BE2C (cell line): ENCODE results near the gene PDE9A.

Experiments used
- DNase-seq: peaks from one replicate; pipeline ENCODE4 v3.0.0-alpha.2; 2020
- H3K27me3 ChIP-seq: fragments of 250-450 bp; sonication (Bioruptor Pico); 2 replicates; pipeline ENCODE4 v1.5.1; 2020; ENCODE audit warnings: mild to moderate bottlenecking
- H3K36me3 ChIP-seq: fragments of 250-450 bp; sonication (Bioruptor Pico); 2 replicates; pipeline ENCODE4 v1.5.1; 2020; ENCODE audit warnings: mild to moderate bottlenecking
- H3K4me1 ChIP-seq: fragments of 250-450 bp; sonication (Bioruptor Pico); 2 replicates; pipeline ENCODE4 v1.5.1; 2020
- H3K4me3 ChIP-seq: 2 replicates; pipeline ENCODE4 v1.5.1; 2011; ENCODE audit warnings: low read depth, low read length
- H3K9me3 ChIP-seq: fragments of 250-450 bp; sonication (Bioruptor Pico); 2 replicates; pipeline ENCODE4 v1.5.1; 2020
- TF ChIP-seq, protein P1 (sequence below): IDR thresholded peaks from 2 replicates; pipeline ENCODE4 v1.5.1; 2012; ENCODE audit warnings: mild to moderate bottlenecking, low read depth, low read length

PDE9A gene

DNA sequence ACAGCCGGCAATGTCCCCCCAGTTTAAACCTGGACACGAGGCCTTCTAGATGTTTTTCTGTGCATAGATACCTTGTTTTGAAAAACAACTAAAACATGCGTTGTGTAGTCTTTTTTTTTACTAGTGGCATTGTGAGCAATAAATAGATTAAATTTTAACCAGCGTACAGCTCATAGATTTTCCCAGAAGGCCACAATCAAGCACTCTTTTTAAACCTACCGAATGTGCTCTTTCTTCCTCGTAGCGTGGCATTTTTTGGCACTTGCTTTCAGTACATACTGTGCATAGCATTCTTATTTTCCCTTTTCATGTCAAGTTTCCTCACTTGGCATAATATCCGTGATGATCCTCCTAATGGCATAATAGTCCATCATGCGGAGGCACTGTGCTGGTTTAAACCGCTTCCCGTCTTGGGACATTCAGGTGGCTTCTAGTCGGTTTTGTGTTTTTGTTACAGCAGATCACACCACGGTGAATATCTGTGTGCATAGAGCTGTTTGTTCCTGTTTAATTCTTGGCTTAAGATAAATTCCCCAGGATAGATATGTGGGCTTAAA lies 95.3 kb downstream of the PDE9A start:
- Histone ChIP-seq H3K4me1 (peaks cover 2% of the 10 kb centered on the region; the same call in 1 of the 2 replicates), H3K36me3 (no peaks in the 10 kb centered on the region), H3K27me3 (no peaks in the 10 kb centered on the region), H3K9me3 (no peaks in the 10 kb centered on the region), H3K4me3 (no peak overlapping the region)
- TF ChIP-seq, protein P1, sequence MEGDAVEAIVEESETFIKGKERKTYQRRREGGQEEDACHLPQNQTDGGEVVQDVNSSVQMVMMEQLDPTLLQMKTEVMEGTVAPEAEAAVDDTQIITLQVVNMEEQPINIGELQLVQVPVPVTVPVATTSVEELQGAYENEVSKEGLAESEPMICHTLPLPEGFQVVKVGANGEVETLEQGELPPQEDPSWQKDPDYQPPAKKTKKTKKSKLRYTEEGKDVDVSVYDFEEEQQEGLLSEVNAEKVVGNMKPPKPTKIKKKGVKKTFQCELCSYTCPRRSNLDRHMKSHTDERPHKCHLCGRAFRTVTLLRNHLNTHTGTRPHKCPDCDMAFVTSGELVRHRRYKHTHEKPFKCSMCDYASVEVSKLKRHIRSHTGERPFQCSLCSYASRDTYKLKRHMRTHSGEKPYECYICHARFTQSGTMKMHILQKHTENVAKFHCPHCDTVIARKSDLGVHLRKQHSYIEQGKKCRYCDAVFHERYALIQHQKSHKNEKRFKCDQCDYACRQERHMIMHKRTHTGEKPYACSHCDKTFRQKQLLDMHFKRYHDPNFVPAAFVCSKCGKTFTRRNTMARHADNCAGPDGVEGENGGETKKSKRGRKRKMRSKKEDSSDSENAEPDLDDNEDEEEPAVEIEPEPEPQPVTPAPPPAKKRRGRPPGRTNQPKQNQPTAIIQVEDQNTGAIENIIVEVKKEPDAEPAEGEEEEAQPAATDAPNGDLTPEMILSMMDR: no peak
- DNase-seq: no peak

DNA sequence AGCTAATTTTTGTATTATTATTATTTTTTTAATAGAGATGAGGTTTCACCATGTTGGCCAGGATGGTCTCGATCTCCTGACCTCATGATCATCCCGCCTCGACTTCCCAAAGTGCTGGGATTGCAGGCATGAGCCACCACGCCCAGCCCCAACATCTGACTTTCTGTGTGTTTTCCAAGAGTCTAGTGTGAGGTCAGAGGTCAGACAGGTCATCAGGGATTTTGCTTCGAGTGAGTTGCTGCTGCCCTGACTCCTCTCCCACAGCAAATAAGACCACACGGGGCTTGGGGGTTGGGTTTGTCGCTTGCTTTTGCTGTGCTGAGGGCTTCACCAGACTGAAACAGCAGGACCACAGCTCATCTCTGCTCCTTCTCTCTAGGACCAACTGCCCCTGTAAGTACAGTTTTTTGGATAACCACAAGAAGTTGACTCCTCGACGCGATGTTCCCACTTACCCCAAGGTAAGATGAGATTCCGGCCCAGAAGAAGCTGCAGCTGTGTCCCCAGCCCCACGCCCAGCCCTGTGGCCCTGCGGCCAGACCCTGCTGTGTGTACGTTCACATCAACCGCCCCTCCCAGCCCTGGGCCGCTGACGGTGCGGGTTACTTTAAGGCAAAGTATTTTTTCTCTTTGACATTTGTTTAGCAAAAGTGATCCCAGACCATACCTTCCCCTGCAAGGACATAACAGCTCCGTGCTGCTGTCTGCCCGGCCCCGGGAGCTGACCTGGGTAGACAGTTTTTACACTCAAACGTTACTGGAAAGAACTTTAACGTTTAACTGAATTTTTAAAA lies 97.5 kb downstream of the PDE9A start:
- DNase-seq: no peak
- Histone ChIP-seq H3K4me3 (no peak overlapping the region), H3K9me3 (no peaks in the 10 kb centered on the region), H3K27me3 (no peaks in the 10 kb centered on the region), H3K4me1 (peaks cover 2% of the 10 kb centered on the region; the same call in 1 of the 2 replicates), H3K36me3 (no peaks in the 10 kb centered on the region)
- TF ChIP-seq, protein P1: no peak

DNA sequence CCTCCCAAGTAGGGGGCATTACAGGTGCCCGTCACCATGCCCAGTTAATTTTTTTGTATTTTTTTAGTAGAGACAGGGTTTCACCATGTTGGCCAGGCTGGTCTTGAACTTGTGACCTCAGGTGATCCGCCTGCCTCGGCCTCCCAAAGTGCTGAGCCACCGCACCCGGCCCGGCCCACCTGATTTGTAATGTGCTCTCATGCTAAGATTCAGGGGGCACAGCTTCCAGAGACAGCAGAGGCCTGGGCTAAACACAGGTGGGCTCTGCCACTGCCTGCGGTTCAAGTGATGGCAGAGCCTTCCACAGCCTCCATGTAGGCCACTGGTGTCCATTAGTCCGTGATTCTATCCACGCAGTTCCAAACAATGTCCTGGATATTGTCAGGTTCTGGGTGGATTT lies 98.4 kb downstream of the PDE9A start:
- TF ChIP-seq, protein P1: no peak
- DNase-seq: no peak
- Histone ChIP-seq H3K4me1 (peaks cover 2% of the 10 kb centered on the region; the same call in 1 of the 2 replicates), H3K9me3 (no peaks in the 10 kb centered on the region), H3K36me3 (no peaks in the 10 kb centered on the region), H3K4me3 (no peak overlapping the region), H3K27me3 (no peaks in the 10 kb centered on the region)

DNA sequence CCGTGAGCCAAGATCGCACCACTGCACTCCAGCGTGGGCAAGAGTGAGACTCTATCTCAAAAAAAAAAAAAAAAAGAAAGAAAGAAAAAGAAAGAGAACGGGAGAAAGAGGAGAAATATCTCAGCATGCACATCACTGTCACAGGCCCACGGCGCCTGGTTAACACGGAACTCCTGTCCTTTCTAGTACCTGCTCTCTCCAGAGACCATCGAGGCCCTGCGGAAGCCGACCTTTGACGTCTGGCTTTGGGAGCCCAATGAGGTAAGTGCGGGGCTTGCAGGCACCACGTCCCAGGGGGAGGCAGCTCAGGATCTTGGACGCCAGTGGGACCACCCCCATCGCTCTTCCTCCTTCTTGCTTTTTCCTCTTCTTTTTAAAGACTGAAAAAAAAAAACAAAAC lies 100.4 kb downstream of the PDE9A start:
- Histone ChIP-seq H3K4me3 (no peak overlapping the region), H3K36me3 (no peaks in the 10 kb centered on the region), H3K27me3 (no peaks in the 10 kb centered on the region), H3K4me1 (peaks cover 2% of the 10 kb centered on the region; the same call in 1 of the 2 replicates), H3K9me3 (no peaks in the 10 kb centered on the region)
- DNase-seq: no peak
- TF ChIP-seq, protein P1: no peak

DNA sequence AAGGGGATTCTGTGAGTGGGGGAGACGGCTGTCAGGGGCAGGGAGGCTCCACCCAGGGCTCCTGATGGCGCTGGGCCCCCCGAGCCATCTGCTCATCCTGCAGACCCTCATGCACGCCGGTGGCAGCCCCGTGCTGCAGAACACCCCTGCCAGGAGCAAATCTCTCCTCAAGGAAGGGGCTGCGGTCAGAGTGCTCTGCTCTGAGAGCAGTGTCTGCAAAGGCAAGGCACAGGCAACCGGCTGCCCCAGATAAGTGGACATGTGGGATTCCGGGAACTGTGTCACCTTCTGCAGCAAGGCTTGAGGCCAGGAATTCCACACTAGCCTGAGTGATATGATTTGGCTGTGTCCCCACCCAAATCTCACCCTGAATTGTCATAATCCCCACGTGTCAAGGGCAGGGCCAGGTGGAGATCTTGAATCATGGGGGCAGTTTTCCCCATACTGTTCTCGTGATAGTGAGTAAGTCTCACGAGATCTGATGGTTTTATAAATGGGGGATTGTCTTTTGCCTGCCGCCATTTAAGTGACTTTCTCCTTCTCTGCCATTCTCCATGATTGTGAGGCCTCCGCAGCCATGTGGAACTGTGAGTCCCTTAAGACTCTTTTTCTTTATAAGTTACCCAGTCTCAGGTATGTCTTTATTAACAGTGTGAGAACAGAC lies 101.0 kb downstream of the PDE9A start:
- no peaks in the 10 kb centered on the region for H3K36me3 ChIP-seq
- H3K9me3 ChIP-seq: no peaks in the 10 kb centered on the region
- peaks cover 6% of the 10 kb centered on the region; the same call in 1 of the 2 replicates for H3K4me1 ChIP-seq
- H3K27me3 ChIP-seq: no peaks in the 10 kb centered on the region
- no peak for DNase-seq
- H3K4me3 ChIP-seq: no peak overlapping the region
- TF ChIP-seq, protein P1: no peak
